Measurements from ENCODE around the gene SLC12A3.
"Not testable (repeated sequence)": the region's sequence is repeated elsewhere in the genome, so short reads cannot be mapped to it uniquely, and the experiment has no call there.

The SLC12A3 gene

GRCh38 chr16:56874800-56875199 is 9.8 kb downstream of the SLC12A3 start:
- no peaks in the 10 kb centered on the region for H3K9me3 ChIP-seq (ENCODE audit: control insufficient read depth, insufficient read depth, low read length)

GRCh38 chr16:56876048-56876447 is 11.0 kb downstream of the SLC12A3 start:
- no peak overlapping the region for H3K9ac ChIP-seq (ENCODE audit: low read depth, low read length)
- no peaks in the 10 kb centered on the region for H3K27me3 ChIP-seq (ENCODE audit: control insufficient read depth, insufficient read depth, low read length)
- no peaks in the 10 kb centered on the region for H3K4me1 ChIP-seq (ENCODE audit: control insufficient read depth, insufficient read depth, low read length)
- H3K9me3 ChIP-seq (ENCODE audit: control insufficient read depth, insufficient read depth, low read length) = no peaks in the 10 kb centered on the region
- H3K4me3 ChIP-seq (ENCODE audit: low read depth, low read length) = no peak overlapping the region
- H3K36me3 ChIP-seq (ENCODE audit: control insufficient read depth, insufficient read depth, low read length) = no peaks in the 10 kb centered on the region

More at GRCh38 chr16:56874800-56875199, 9.8 kb downstream of the SLC12A3 start:
- Histone ChIP-seq H3K36me3 (ENCODE audit: control insufficient read depth, insufficient read depth, low read length) (no peaks in the 10 kb centered on the region), H3K4me3 (ENCODE audit: low read depth, low read length) (no peak overlapping the region), H3K4me1 (ENCODE audit: control insufficient read depth, insufficient read depth, low read length) (no peaks in the 10 kb centered on the region), H3K9ac (ENCODE audit: low read depth, low read length) (no peak overlapping the region), H3K27me3 (ENCODE audit: control insufficient read depth, insufficient read depth, low read length) (no peaks in the 10 kb centered on the region)

GRCh38 chr16:56877486-56878182 is 12.6 kb downstream of the SLC12A3 start:
- no peak overlapping the region for H3K9ac ChIP-seq (ENCODE audit: low read depth, low read length)
- H3K9me3 ChIP-seq (ENCODE audit: control insufficient read depth, insufficient read depth, low read length) = no peaks in the 10 kb centered on the region
- H3K4me3 ChIP-seq (ENCODE audit: low read depth, low read length) = no peak overlapping the region
- H3K36me3 ChIP-seq (ENCODE audit: control insufficient read depth, insufficient read depth, low read length) = no peaks in the 10 kb centered on the region
- no peaks in the 10 kb centered on the region for H3K4me1 ChIP-seq (ENCODE audit: control insufficient read depth, insufficient read depth, low read length)
- no peaks in the 10 kb centered on the region for H3K27me3 ChIP-seq (ENCODE audit: control insufficient read depth, insufficient read depth, low read length)

- Histone ChIP-seq H3K4me1 (ENCODE audit: control insufficient read depth, insufficient read depth, low read length) (no peaks in the 10 kb centered on the region), H3K9ac (ENCODE audit: low read depth, low read length) (no peak overlapping the region), H3K27me3 (ENCODE audit: control insufficient read depth, insufficient read depth, low read length) (no peaks in the 10 kb centered on the region), H3K4me3 (ENCODE audit: low read depth, low read length) (no peak overlapping the region), H3K36me3 (ENCODE audit: control insufficient read depth, insufficient read depth, low read length) (no peaks in the 10 kb centered on the region), H3K9me3 (ENCODE audit: control insufficient read depth, insufficient read depth, low read length) (no peaks in the 10 kb centered on the region)
Measured at GRCh38 chr16:56878282-56878854, 13.4 kb downstream of the SLC12A3 start.

GRCh38 chr16:56879276-56879675 is 14.3 kb downstream of the SLC12A3 start:
- H3K9ac ChIP-seq (ENCODE audit: low read depth, low read length) = no peak overlapping the region
- H3K36me3 ChIP-seq (ENCODE audit: control insufficient read depth, insufficient read depth, low read length) = no peaks in the 10 kb centered on the region
- H3K27me3 ChIP-seq (ENCODE audit: control insufficient read depth, insufficient read depth, low read length) = no peaks in the 10 kb centered on the region
- H3K9me3 ChIP-seq (ENCODE audit: control insufficient read depth, insufficient read depth, low read length) = no peaks in the 10 kb centered on the region
- H3K4me3 ChIP-seq (ENCODE audit: low read depth, low read length) = no peak overlapping the region
- H3K4me1 ChIP-seq (ENCODE audit: control insufficient read depth, insufficient read depth, low read length) = no peaks in the 10 kb centered on the region

- no peaks in the 10 kb centered on the region for H3K4me1 ChIP-seq (ENCODE audit: control insufficient read depth, insufficient read depth, low read length)
- no peaks in the 10 kb centered on the region for H3K36me3 ChIP-seq (ENCODE audit: control insufficient read depth, insufficient read depth, low read length)
- no peak overlapping the region for H3K9ac ChIP-seq (ENCODE audit: low read depth, low read length)
- no peaks in the 10 kb centered on the region for H3K27me3 ChIP-seq (ENCODE audit: control insufficient read depth, insufficient read depth, low read length)
- peaks cover under 1% of the 10 kb centered on the region for H3K9me3 ChIP-seq (ENCODE audit: control insufficient read depth, insufficient read depth, low read length)
- H3K4me3 ChIP-seq (ENCODE audit: low read depth, low read length) = no peak overlapping the region
Measured at GRCh38 chr16:56880176-56880575, 15.2 kb downstream of the SLC12A3 start.

GRCh38 chr16:56880685-56881084 is 15.7 kb downstream of the SLC12A3 start:
- no peak overlapping the region for H3K4me3 ChIP-seq (ENCODE audit: low read depth, low read length)
- no peak overlapping the region for H3K9ac ChIP-seq (ENCODE audit: low read depth, low read length)
- no peaks in the 10 kb centered on the region for H3K27me3 ChIP-seq (ENCODE audit: control insufficient read depth, insufficient read depth, low read length)
- H3K4me1 ChIP-seq (ENCODE audit: control insufficient read depth, insufficient read depth, low read length) = no peaks in the 10 kb centered on the region
- H3K9me3 ChIP-seq (ENCODE audit: control insufficient read depth, insufficient read depth, low read length) = peaks cover 6% of the 10 kb centered on the region
- no peaks in the 10 kb centered on the region for H3K36me3 ChIP-seq (ENCODE audit: control insufficient read depth, insufficient read depth, low read length)

- no peaks in the 10 kb centered on the region for H3K4me1 ChIP-seq (ENCODE audit: control insufficient read depth, insufficient read depth, low read length)
- peaks cover 10% of the 10 kb centered on the region for H3K9me3 ChIP-seq (ENCODE audit: control insufficient read depth, insufficient read depth, low read length)
- H3K4me3 ChIP-seq (ENCODE audit: low read depth, low read length) = no peak overlapping the region
- H3K36me3 ChIP-seq (ENCODE audit: control insufficient read depth, insufficient read depth, low read length) = no peaks in the 10 kb centered on the region
- H3K9ac ChIP-seq (ENCODE audit: low read depth, low read length) = no peak overlapping the region
- no peaks in the 10 kb centered on the region for H3K27me3 ChIP-seq (ENCODE audit: control insufficient read depth, insufficient read depth, low read length)
Measured at GRCh38 chr16:56882077-56882800, 17.2 kb downstream of the SLC12A3 start.

- H3K36me3 ChIP-seq (ENCODE audit: control insufficient read depth, insufficient read depth, low read length) = no peaks in the 10 kb centered on the region
- H3K9ac ChIP-seq (ENCODE audit: low read depth, low read length) = no peak overlapping the region
- H3K27me3 ChIP-seq (ENCODE audit: control insufficient read depth, insufficient read depth, low read length) = no peaks in the 10 kb centered on the region
- H3K9me3 ChIP-seq (ENCODE audit: control insufficient read depth, insufficient read depth, low read length) = peaks cover 10% of the 10 kb centered on the region
- H3K4me1 ChIP-seq (ENCODE audit: control insufficient read depth, insufficient read depth, low read length) = no peaks in the 10 kb centered on the region
- no peak overlapping the region for H3K4me3 ChIP-seq (ENCODE audit: low read depth, low read length)
Measured at GRCh38 chr16:56883586-56883985, 18.6 kb downstream of the SLC12A3 start.

- no peaks in the 10 kb centered on the region for H3K27me3 ChIP-seq (ENCODE audit: control insufficient read depth, insufficient read depth, low read length)
- H3K4me3 ChIP-seq (ENCODE audit: low read depth, low read length) = no peak overlapping the region
- H3K9me3 ChIP-seq (ENCODE audit: control insufficient read depth, insufficient read depth, low read length) = peaks cover 10% of the 10 kb centered on the region
- no peaks in the 10 kb centered on the region for H3K4me1 ChIP-seq (ENCODE audit: control insufficient read depth, insufficient read depth, low read length)
- no peaks in the 10 kb centered on the region for H3K36me3 ChIP-seq (ENCODE audit: control insufficient read depth, insufficient read depth, low read length)
- H3K9ac ChIP-seq (ENCODE audit: low read depth, low read length) = no peak overlapping the region
Measured at GRCh38 chr16:56884026-56884582, 19.1 kb downstream of the SLC12A3 start.

- H3K4me3 ChIP-seq (ENCODE audit: low read depth, low read length); H3K9ac ChIP-seq (ENCODE audit: low read depth, low read length); H3K4me1 ChIP-seq (ENCODE audit: control insufficient read depth, insufficient read depth, low read length); H3K36me3 ChIP-seq (ENCODE audit: control insufficient read depth, insufficient read depth, low read length); H3K27me3 ChIP-seq (ENCODE audit: control insufficient read depth, insufficient read depth, low read length): not testable (repeated sequence)
- peaks cover 10% of the 10 kb centered on the region for H3K9me3 ChIP-seq (ENCODE audit: control insufficient read depth, insufficient read depth, low read length)
Measured at GRCh38 chr16:56884929-56885328, 19.9 kb downstream of the SLC12A3 start.

Data from iPS-15b (cell line).